ENCODE data around the gene IL13RA2. TPM values are rescaled to one million over a fixed set of nuclear protein-coding genes. Genes with fewer than 3 reads are reported as not detected.

IL13RA2 gene
- total RNA-seq, 2 donors from 2014 or later: 0.78 TPM; not detected in 1

- no peak for ATAC-seq
- H3K27me3 ChIP-seq: no peaks in the 10 kb centered on the region
- intact Hi-C loops (cut with DNase I): no loop called here
- H3K4me3 ChIP-seq: no peak overlapping the region
- no peak overlapping the region for H3K27ac ChIP-seq
- no peaks in the 10 kb centered on the region for H3K36me3 ChIP-seq (replicated peaks in 1 of 2; ENCODE audit: insufficient read depth in 1 of 2, low read depth in 2 of 2)
- DNase-seq: no peak
- TF ChIP-seq CTCF (IDR thresholded peaks at IDR 0.05) (no peak), POLR2A (IDR thresholded peaks at IDR 0.05) (no peak)
- 48 to 54% methylated on average over 3 of the region's 3 CpGs for WGBS, 2 donors
- H3K9me3 ChIP-seq: no peaks in the 10 kb centered on the region
- H3K4me1 ChIP-seq: no peaks in the 10 kb centered on the region
Observed at GRCh38 chrX:115013705-115014104, 3.7 kb downstream of the IL13RA2 start.

GRCh38 chrX:115011428-115011827 is 6.0 kb downstream of the IL13RA2 start:
- Histone ChIP-seq H3K27ac (no peak overlapping the region), H3K27me3 (no peaks in the 10 kb centered on the region), H3K4me3 (no peak overlapping the region), H3K4me1 (no peaks in the 10 kb centered on the region), H3K36me3 (replicated peaks in 1 of 2; ENCODE audit: insufficient read depth in 1 of 2, low read depth in 2 of 2) (no peaks in the 10 kb centered on the region), H3K9me3 (no peaks in the 10 kb centered on the region)
- ATAC-seq (no peak), DNase-seq (no peak)
- TF ChIP-seq POLR2A (IDR thresholded peaks at IDR 0.05) (no peak), CTCF (IDR thresholded peaks at IDR 0.05) (no peak)
- intact Hi-C loops (cut with DNase I): no loop called here
- 18 to 41% methylated on average over 1 of the region's 1 CpG for WGBS, 2 donors

GRCh38 chrX:114999906-115000305 is 17.5 kb downstream of the IL13RA2 start:
- H3K4me3 ChIP-seq: no peak overlapping the region
- ATAC-seq (no peak), DNase-seq (no peak)
- H3K9me3 ChIP-seq: no peaks in the 10 kb centered on the region
- no peak for TF ChIP-seq POLR2A (IDR thresholded peaks at IDR 0.05)
- TF ChIP-seq CTCF (IDR thresholded peaks at IDR 0.05): no peak
- intact Hi-C loops (cut with DNase I): no loop called here
- H3K27me3 ChIP-seq: no peaks in the 10 kb centered on the region
- no peak overlapping the region for H3K27ac ChIP-seq
- 66 to 70% methylated on average over 6 of the region's 6 CpGs for WGBS, 2 donors
- H3K4me1 ChIP-seq: no peaks in the 10 kb centered on the region
- no peaks in the 10 kb centered on the region for H3K36me3 ChIP-seq (replicated peaks in 1 of 2; ENCODE audit: insufficient read depth in 1 of 2, low read depth in 2 of 2)

- H3K4me3 ChIP-seq: no peak overlapping the region
- TF ChIP-seq CTCF (IDR thresholded peaks at IDR 0.05) (no peak), POLR2A (IDR thresholded peaks at IDR 0.05) (no peak)
- 37 to 53% methylated on average over 2 of the region's 2 CpGs for WGBS, 2 donors
Observed at GRCh38 chrX:114997779-114998178, 19.6 kb downstream of the IL13RA2 start.

GRCh38 chrX:114985967-114986592 is 31.3 kb downstream of the IL13RA2 start:
- no peak for ATAC-seq
- H3K27me3 ChIP-seq: no peaks in the 10 kb centered on the region
- 48 to 62% methylated on average over 5 of the region's 5 CpGs for WGBS, 2 donors
- DNase-seq: no peak
- no peaks in the 10 kb centered on the region for H3K9me3 ChIP-seq
- H3K4me1 ChIP-seq: no peaks in the 10 kb centered on the region
- H3K36me3 ChIP-seq (replicated peaks in 1 of 2; ENCODE audit: insufficient read depth in 1 of 2, low read depth in 2 of 2): no peaks in the 10 kb centered on the region
- no peak overlapping the region for H3K27ac ChIP-seq
- no peak overlapping the region for H3K4me3 ChIP-seq
- intact Hi-C loops (cut with DNase I): no loop called here
- TF ChIP-seq POLR2A (IDR thresholded peaks at IDR 0.05) (no peak), CTCF (IDR thresholded peaks at IDR 0.05) (no peak)

More at GRCh38 chrX:114997779-114998178, 19.6 kb downstream of the IL13RA2 start:
- intact Hi-C loops (cut with DNase I): no loop called here
- Histone ChIP-seq H3K27ac (no peak overlapping the region), H3K27me3 (no peaks in the 10 kb centered on the region), H3K4me1 (no peaks in the 10 kb centered on the region), H3K36me3 (replicated peaks in 1 of 2; ENCODE audit: insufficient read depth in 1 of 2, low read depth in 2 of 2) (no peaks in the 10 kb centered on the region), H3K9me3 (no peaks in the 10 kb centered on the region)
- ATAC-seq (no peak), DNase-seq (no peak)

Data from body of pancreas (tissue), 4 donors.